Transverse colon (tissue), 4 donors: ENCODE results near the gene PDE3B. TPM values are rescaled to one million over a fixed set of nuclear protein-coding genes. Genes with fewer than 3 reads are reported as not detected.
A peak's percentile ranks its signal among the peaks of the same experiment; 100 is the strongest.
"Not testable (repeated sequence)": the region's sequence is repeated elsewhere in the genome, so short reads cannot be mapped to it uniquely, and the experiment has no call there.

Experiments
- DNase-seq: peaks from one replicate; pipeline ENCODE4 v3.0.0-alpha.2; 2019
- H3K27ac ChIP-seq, 4 donors: fragments of 200-600 bp; sonication (generic); 2 replicates each; pipeline ENCODE4 v1.5.1; 2016 to 2018; ENCODE audit warnings: inconsistent platforms in 4 of 4
- H3K27me3 ChIP-seq: fragments of 200-600 bp; sonication (generic); 2 replicates; pipeline ENCODE4 v1.5.1; 2017; ENCODE audit warnings: inconsistent platforms
- H3K36me3 ChIP-seq, 4 donors: fragments of 200-600 bp; sonication (generic); 2 replicates each; pipeline ENCODE4 v1.5.1; 2017 to 2019; ENCODE audit warnings: inconsistent platforms in 4 of 4
- H3K4me1 ChIP-seq, 4 donors: fragments of 200-600 bp; sonication (generic); 2 replicates each; pipeline ENCODE4 v1.5.1; 2017 to 2020; ENCODE audit warnings: inconsistent platforms in 4 of 4
- H3K4me3 ChIP-seq, 4 donors: fragments of 200-600 bp; sonication (generic); 1 replicate in 1 of 4; 2 replicates in 3 of 4; pipeline versions ENCODE4 v1.5.1 to v1.6.1; 2017 to 2019; ENCODE audit warnings: inconsistent platforms in 4 of 4
- H3K9me3 ChIP-seq, 2 donors: fragments of 200-600 bp; sonication (generic); 2 replicates each; pipeline ENCODE4 v1.5.1; 2017 to 2019; ENCODE audit warnings: inconsistent platforms in 2 of 2
- EP300 ChIP-seq: sonication (generic); formaldehyde crosslinking; IDR thresholded peaks from one replicate; pipeline ENCODE4 v1.6.1; 2017; ENCODE audit warnings: antibody characterized with exemption, low read depth
- POLR2A ChIP-seq: fragments of 450-650 bp; IDR thresholded peaks from one replicate; pipeline ENCODE4 v1.6.1; 2016; ENCODE audit warnings: antibody characterized with exemption, mild to moderate bottlenecking, moderate library complexity
- POLR2AphosphoS5 ChIP-seq, 3 donors: sonication (generic); formaldehyde crosslinking; IDR thresholded peaks; one replicate each; pipeline ENCODE4 v1.6.1; 2016; ENCODE audit warnings: antibody characterized with exemption in 3 of 3
- WGBS, 2 donors: methylation state at CpG; one replicate each; pipeline ENCODE4 v1.1.5; 2018; ENCODE audit warnings: low coverage in 1 of 2; 5-methylcytosine and 5-hydroxymethylcytosine counted together
- in situ Hi-C, 4 donors: fragments of 200-750 bp; cut with MboI; loops; one replicate each; pipeline versions ENCODE4 v1.15.0 to v1.15.1; 2017; ENCODE audit warnings: low sequenced_read_pairs in 3 of 4, low pct_ligation_motif_present in 1 of 4, low pct_unique_long_range_greater_than_20kb in 1 of 4
- intact Hi-C: fragments of 100-400 bp; cut with DNase I; formaldehyde crosslinking; loops from one replicate; pipeline ENCODE4 v1.15.1; 2023; ENCODE audit warnings: low total_unique reads
- total RNA-seq, 4 donors: library from RNA; depleted of rRNA; stranded (reverse); fragments of >200 nt; gene quantifications; one replicate each; pipeline ENCODE4 v1.1.0, GENCODE V29; 2016
- TF ChIP-seq, protein P1 (sequence below), 5 experiments: fragments of 200-600 bp in 3 of 5; fragments of 450-650 bp in 2 of 5; sonication (generic) in 3 of 5; IDR thresholded peaks; 1 replicate in 2 of 5; 2 replicates in 3 of 5; pipeline ENCODE4 v1.5.1; 2016 to 2017; ENCODE audit warnings: antibody characterized with exemption in 5 of 5, inconsistent platforms in 3 of 5, mild to moderate bottlenecking in 2 of 5, moderate library complexity in 1 of 5

Gene PDE3B
- total RNA-seq, 4 donors from 2014 or later: 48.1 to 91.1 (median 66.1) TPM

DNA sequence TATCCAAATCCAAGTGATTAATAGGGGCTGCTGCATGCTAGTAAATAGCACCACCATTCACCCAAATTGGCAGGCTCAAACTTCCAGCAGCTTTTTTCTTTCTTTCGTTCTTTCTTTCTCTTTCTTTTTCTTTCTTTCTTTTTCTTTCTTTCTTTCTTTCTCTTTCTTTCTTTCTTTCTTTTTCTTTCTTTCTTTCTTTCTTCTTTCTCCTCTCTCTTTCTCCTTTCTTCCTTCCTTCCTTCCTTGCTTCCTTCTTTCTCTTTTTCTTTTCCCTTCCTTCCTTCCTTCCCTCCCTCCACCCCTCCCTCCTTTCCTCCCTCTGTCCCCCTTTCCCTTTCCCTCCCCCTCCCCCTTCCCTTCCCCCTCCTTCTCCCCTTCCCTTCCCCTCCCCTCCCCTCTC lies 81.5 kb downstream of the PDE3B start:
- H3K4me3 ChIP-seq: no peak overlapping the region
- intact Hi-C loops (no loop called here), in situ Hi-C loops (no loop called here)
- no peaks in the 10 kb centered on the region for H3K36me3 ChIP-seq
- no peak overlapping the region for H3K27ac ChIP-seq
- peaks cover 0 to 20% (median 9%) of the 10 kb centered on the region in 4 donors for H3K4me1 ChIP-seq
- no peak for DNase-seq
- 91 to 97% methylated on average over 1 of the region's 1 CpG for WGBS, 2 donors
- H3K9me3 ChIP-seq: no peaks in the 10 kb centered on the region
- no peak for TF ChIP-seq POLR2A
- TF ChIP-seq POLR2AphosphoS5 (IDR thresholded peaks at IDR 0.05): no peak
- TF ChIP-seq EP300: no peak
- TF ChIP-seq, protein P1, sequence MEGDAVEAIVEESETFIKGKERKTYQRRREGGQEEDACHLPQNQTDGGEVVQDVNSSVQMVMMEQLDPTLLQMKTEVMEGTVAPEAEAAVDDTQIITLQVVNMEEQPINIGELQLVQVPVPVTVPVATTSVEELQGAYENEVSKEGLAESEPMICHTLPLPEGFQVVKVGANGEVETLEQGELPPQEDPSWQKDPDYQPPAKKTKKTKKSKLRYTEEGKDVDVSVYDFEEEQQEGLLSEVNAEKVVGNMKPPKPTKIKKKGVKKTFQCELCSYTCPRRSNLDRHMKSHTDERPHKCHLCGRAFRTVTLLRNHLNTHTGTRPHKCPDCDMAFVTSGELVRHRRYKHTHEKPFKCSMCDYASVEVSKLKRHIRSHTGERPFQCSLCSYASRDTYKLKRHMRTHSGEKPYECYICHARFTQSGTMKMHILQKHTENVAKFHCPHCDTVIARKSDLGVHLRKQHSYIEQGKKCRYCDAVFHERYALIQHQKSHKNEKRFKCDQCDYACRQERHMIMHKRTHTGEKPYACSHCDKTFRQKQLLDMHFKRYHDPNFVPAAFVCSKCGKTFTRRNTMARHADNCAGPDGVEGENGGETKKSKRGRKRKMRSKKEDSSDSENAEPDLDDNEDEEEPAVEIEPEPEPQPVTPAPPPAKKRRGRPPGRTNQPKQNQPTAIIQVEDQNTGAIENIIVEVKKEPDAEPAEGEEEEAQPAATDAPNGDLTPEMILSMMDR (IDR thresholded peaks at IDR 0.05): no peak
- no peaks in the 10 kb centered on the region for H3K27me3 ChIP-seq

DNA sequence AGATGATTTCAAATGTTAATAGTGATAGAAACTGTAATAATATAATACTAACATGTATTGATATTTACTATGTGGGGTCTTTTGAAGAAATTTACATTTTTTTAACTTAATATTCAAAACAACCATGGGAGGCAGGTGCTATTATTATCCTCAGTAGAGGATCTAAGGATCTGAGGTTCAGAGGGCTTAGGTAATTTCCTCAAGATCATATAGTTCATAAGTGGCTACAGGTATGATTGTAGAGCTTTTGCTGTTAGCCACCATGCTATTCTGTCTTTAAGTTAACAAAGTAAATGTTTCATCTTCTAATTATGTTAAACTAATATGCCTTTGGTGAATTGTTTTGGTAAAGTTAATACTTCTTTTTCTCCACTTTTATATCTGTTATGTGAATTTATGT lies 83.6 kb downstream of the PDE3B start:
- H3K4me3 ChIP-seq: no peak overlapping the region
- H3K27ac ChIP-seq: peak overlapping the region in 1 of 4 donors; percentile 20
- H3K4me1 ChIP-seq: peaks cover 0 to 20% (median 9%) of the 10 kb centered on the region in 4 donors
- H3K36me3 ChIP-seq: no peaks in the 10 kb centered on the region
- DNase-seq: no peak
- in situ Hi-C loops: no loop called here
- H3K9me3 ChIP-seq: no peaks in the 10 kb centered on the region
- no peaks in the 10 kb centered on the region for H3K27me3 ChIP-seq
- TF ChIP-seq, protein P1 (IDR thresholded peaks at IDR 0.05): no peak
- TF ChIP-seq POLR2A: no peak
- TF ChIP-seq POLR2AphosphoS5 (IDR thresholded peaks at IDR 0.05): no peak
- TF ChIP-seq EP300: no peak
- intact Hi-C loops: no loop called here

DNA sequence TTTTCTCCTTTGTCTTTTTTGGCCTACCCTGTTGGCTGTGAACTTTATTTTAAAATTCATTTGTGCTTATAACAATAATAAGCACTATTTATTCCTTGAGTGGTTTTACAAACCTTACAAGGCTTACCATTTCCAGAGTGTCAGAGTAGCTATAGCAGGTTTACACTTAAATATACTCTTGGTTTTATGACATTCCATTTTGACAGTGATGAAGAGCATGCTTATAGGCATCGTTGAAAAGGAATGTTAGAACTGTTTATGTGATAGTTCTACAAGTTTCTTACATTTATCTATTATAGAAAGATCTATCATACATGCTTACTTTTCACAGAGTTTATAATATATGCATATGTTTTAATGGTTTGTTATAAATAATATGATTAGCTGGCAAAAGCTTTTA lies 84.1 kb downstream of the PDE3B start:
- Histone ChIP-seq H3K27ac (peak overlapping the region in 1 of 4 donors; percentile 20), H3K4me1 (peaks cover 0 to 20% (median 9%) of the 10 kb centered on the region in 4 donors), H3K4me3 (no peak overlapping the region), H3K9me3 (no peaks in the 10 kb centered on the region), H3K36me3 (no peaks in the 10 kb centered on the region), H3K27me3 (no peaks in the 10 kb centered on the region)
- 26 to 29% methylated on average over 1 of the region's 1 CpG for WGBS, 2 donors
- intact Hi-C loops: no loop called here
- in situ Hi-C loops: no loop called here
- TF ChIP-seq POLR2A: no peak
- no peak for TF ChIP-seq POLR2AphosphoS5 (IDR thresholded peaks at IDR 0.05)
- TF ChIP-seq EP300: no peak
- TF ChIP-seq, protein P1 (IDR thresholded peaks at IDR 0.05): no peak
- DNase-seq: no peak

DNA sequence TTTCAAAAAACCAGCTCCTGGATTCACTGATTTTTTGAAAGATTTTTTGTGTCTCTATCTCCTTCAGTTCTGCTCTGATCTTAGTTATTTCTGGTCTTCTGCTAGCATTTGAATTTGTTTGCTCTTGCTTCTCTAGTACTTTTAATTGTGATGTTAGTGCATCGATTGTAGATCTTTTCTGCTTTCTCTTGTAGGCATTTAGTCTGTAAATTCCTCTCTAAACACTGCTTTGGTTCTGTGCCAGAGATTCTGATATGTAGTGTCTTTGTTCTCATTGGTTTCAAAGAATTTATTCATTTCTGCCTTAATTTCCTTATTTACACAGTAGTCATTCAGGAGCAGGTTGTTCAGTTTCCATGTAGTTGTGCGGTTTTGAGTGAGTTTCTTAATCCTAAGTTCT lies 96.9 kb downstream of the PDE3B start:
- H3K27ac ChIP-seq, H3K4me3 ChIP-seq, H3K27me3 ChIP-seq, DNase-seq, H3K36me3 ChIP-seq, H3K4me1 ChIP-seq, in situ Hi-C loops, H3K9me3 ChIP-seq, intact Hi-C loops: not testable (repeated sequence)
- WGBS, 2 donors: 53 to 55% methylated on average over 2 of the region's 2 CpGs

DNA sequence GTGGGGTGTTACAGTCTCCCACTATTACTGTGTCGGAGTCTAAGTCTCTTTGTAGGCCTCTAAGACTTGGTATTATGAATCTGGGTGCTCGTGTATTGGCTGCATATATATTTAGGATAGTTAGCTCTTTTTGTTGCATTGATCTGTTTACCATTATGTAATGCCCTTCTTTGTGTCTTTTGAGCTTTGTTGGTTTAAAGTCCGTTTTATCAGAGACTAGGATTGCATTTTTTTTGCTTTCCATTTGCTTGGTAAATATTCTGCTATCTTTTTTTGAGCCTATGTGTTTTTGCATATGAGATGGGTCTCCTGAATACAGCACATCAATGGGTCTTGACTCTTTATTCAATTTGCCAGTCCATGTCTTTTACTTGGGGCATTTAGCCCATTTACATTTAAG lies 97.6 kb downstream of the PDE3B start:
- H3K9me3 ChIP-seq: no peaks in the 10 kb centered on the region
- TF ChIP-seq, protein P1 (IDR thresholded peaks at IDR 0.05): no peak
- no peak for TF ChIP-seq POLR2A
- no peak for TF ChIP-seq POLR2AphosphoS5 (IDR thresholded peaks at IDR 0.05)
- no peak for TF ChIP-seq EP300
- no peaks in the 10 kb centered on the region for H3K36me3 ChIP-seq
- H3K4me1 ChIP-seq: no peaks in the 10 kb centered on the region
- in situ Hi-C loops (no loop called here), intact Hi-C loops (no loop called here)
- no peak overlapping the region for H3K4me3 ChIP-seq
- WGBS, 2 donors: 83% methylated on average over 3 of the region's 3 CpGs; no CpG with 5 or more reads in 1 of the 2 donors
- H3K27ac ChIP-seq: no peak overlapping the region
- H3K27me3 ChIP-seq: no peaks in the 10 kb centered on the region
- no peak for DNase-seq
